Karpas-422 (cell line): ENCODE measurements around the gene PCNX1. TPM values are rescaled to one million over a fixed set of nuclear protein-coding genes. Genes with fewer than 3 reads are reported as not detected.
"Not testable (repeated sequence)": the region's sequence is repeated elsewhere in the genome, so short reads cannot be mapped to it uniquely, and the experiment has no call there.

Experiments
- DNase-seq: peaks from one replicate; pipeline ENCODE4 v3.0.0-alpha.2; 2015
- H2AFZ ChIP-seq: fragments of 200-600 bp; sonication (generic); 2 replicates; pipeline ENCODE4 v1.6.1; 2014; ENCODE audit warnings: antibody characterized with exemption, low read length, mixed read lengths
- H3K27ac ChIP-seq: fragments of 200-600 bp; sonication (generic); 2 replicates; pipeline ENCODE4 v1.5.1; 2014; ENCODE audit warnings: mild to moderate bottlenecking, low read length, moderate library complexity
- H3K27me3 ChIP-seq: fragments of 200-600 bp; sonication (generic); 2 replicates; pipeline ENCODE4 v1.6.1; 2014; ENCODE audit warnings: low read length, mixed read lengths
- H3K36me3 ChIP-seq: fragments of 200-600 bp; sonication (generic); 2 replicates; pipeline ENCODE4 v1.6.1; 2014; ENCODE audit warnings: low read length, mixed read lengths; ENCODE audit not compliant: insufficient read depth
- H3K4me1 ChIP-seq: fragments of 200-600 bp; sonication (generic); 2 replicates; pipeline ENCODE4 v1.6.1; 2014; ENCODE audit warnings: mild to moderate bottlenecking, low read length, mixed read lengths
- H3K4me2 ChIP-seq: fragments of 200-600 bp; sonication (generic); 2 replicates; pipeline ENCODE4 v1.6.1; 2014; ENCODE audit warnings: low read length, low read depth, mild to moderate bottlenecking; ENCODE audit not compliant: poor library complexity, severe bottlenecking
- H3K4me3 ChIP-seq: fragments of 200-600 bp; sonication (generic); 2 replicates; pipeline ENCODE4 v1.5.1; 2014; ENCODE audit warnings: mild to moderate bottlenecking, antibody characterized with exemption, low read length, mixed read lengths
- H3K79me2 ChIP-seq: fragments of 200-600 bp; sonication (generic); 2 replicates; pipeline ENCODE4 v1.6.1; 2014; ENCODE audit warnings: mild to moderate bottlenecking, low read length, mixed read lengths
- H3K9ac ChIP-seq: fragments of 200-600 bp; sonication (generic); 2 replicates; pipeline ENCODE4 v1.6.0; 2014; ENCODE audit warnings: low read length
- H3K9me2 ChIP-seq: fragments of 200-600 bp; sonication (generic), shearing (Covaris generic); replicated peaks from 2 replicates; pipeline ENCODE4 v1.6.0; 2014; ENCODE audit warnings: mild to moderate bottlenecking, low read length, moderate library complexity; ENCODE audit not compliant: insufficient read depth
- H3K9me3 ChIP-seq: fragments of 300-700, 200-600 bp; sonication (generic); 2 replicates; pipeline ENCODE4 v1.6.1; 2014; ENCODE audit warnings: low read length, mixed read lengths
- H4K20me1 ChIP-seq: fragments of 200-600 bp; sonication (generic); 2 replicates; pipeline ENCODE4 v1.6.1; 2014; ENCODE audit warnings: mild to moderate bottlenecking, antibody characterized with exemption, low read length, low read depth; ENCODE audit not compliant: insufficient read depth
- total RNA-seq: library from RNA; depleted of rRNA; stranded (reverse); fragments of >200 nt; shearing (Covaris generic); gene quantifications from 2 replicates; pipeline ENCODE4 v1.2.3, GENCODE V29; 2014; ENCODE audit warnings: low replicate concordance

The PCNX1 gene
- total RNA-seq, 1 experiment from 2014 or later = 58.7 TPM

DNA sequence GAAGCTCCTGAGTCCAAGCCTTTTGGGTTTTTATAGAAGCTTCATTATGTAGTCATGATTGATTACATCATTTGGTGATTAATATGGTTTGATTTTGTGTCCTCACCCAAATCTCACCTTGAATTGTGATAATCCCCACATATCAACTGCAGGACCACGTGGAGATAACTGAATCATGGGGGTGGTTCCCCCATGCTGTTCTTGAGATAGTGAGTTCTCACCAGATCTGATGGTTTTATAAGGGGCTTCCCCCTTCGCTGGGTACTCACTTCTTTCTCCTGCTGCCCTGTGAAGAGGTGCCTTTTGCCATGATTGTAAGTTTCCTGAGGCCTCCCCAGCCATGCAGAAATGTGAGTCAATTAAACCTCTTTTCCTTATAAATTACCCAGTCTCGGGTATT, 35.5 kb downstream of the PCNX1 start:
- not testable (repeated sequence) for H3K9me2 ChIP-seq, H3K27ac ChIP-seq, H3K4me2 ChIP-seq, H2AFZ ChIP-seq, H3K4me3 ChIP-seq, DNase-seq, H3K27me3 ChIP-seq, H4K20me1 ChIP-seq, H3K4me1 ChIP-seq, H3K9ac ChIP-seq
- H3K79me2 ChIP-seq = peaks cover 43% of the 10 kb centered on the region
- peaks cover 37% of the 10 kb centered on the region for H3K9me3 ChIP-seq
- H3K36me3 ChIP-seq = peaks cover 19% of the 10 kb centered on the region

DNA sequence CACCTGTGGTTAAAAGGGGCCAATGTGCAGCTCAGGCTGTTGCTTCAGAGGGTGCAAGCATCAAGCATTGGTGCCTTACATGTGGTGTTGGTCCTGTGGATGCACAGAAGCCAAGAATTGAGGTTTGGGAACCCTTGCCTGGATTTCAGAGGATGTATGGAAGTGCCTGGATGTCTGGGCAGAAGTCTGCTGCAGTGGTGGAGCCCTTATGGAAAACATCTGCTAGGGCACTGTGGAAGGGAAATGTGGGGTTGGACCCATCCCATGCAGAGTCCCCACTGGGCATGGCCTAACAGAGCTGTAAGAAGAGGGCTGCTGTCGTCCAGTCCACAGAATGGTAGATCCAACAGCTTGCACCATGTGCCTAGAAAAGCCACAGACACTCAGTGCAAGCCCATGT, 36.6 kb downstream of the PCNX1 start:
- H3K79me2 ChIP-seq = peaks cover 43% of the 10 kb centered on the region
- no peaks in the 10 kb centered on the region for H3K9me2 ChIP-seq
- H3K27me3 ChIP-seq = no peaks in the 10 kb centered on the region
- H3K4me1 ChIP-seq = no peaks in the 10 kb centered on the region
- H3K4me2 ChIP-seq = no peak overlapping the region
- no peaks in the 10 kb centered on the region for H4K20me1 ChIP-seq
- H3K9me3 ChIP-seq = peaks cover 39% of the 10 kb centered on the region
- H3K27ac ChIP-seq = no peak overlapping the region
- H3K4me3 ChIP-seq = no peak overlapping the region
- no peak for DNase-seq
- H3K36me3 ChIP-seq = peaks cover 25% of the 10 kb centered on the region
- no peak overlapping the region for H2AFZ ChIP-seq
- no peak overlapping the region for H3K9ac ChIP-seq

DNA sequence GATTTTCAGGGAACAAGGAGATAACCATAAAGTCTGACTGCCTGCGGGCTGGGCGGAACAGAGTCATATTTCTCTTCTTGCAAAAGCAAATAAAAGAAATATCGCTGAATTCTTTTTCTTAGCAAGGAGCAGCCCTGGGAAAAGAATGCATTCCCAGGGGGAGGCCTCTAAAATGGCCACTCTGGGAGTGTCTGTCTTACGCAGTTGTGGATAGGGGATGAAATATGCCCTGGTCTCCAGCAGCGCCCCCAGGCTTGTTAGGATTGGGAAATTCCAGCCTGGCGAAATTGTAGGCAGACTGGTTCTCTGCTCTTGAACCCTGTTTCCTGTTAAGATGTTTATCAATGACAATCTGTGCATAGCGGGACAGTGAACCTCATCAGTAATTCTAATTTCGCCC, 40.5 kb downstream of the PCNX1 start:
- Histone ChIP-seq H3K4me3 (no peak overlapping the region), H3K27ac (no peak overlapping the region), H3K27me3 (no peaks in the 10 kb centered on the region), H3K9me2 (no peaks in the 10 kb centered on the region), H3K9me3 (peaks cover 32% of the 10 kb centered on the region), H4K20me1 (no peaks in the 10 kb centered on the region), H3K9ac (no peak overlapping the region), H2AFZ (no peak overlapping the region), H3K4me2 (no peak overlapping the region), H3K4me1 (no peaks in the 10 kb centered on the region), H3K36me3 (peaks cover 33% of the 10 kb centered on the region), H3K79me2 (peaks cover 40% of the 10 kb centered on the region)
- DNase-seq = no peak

DNA sequence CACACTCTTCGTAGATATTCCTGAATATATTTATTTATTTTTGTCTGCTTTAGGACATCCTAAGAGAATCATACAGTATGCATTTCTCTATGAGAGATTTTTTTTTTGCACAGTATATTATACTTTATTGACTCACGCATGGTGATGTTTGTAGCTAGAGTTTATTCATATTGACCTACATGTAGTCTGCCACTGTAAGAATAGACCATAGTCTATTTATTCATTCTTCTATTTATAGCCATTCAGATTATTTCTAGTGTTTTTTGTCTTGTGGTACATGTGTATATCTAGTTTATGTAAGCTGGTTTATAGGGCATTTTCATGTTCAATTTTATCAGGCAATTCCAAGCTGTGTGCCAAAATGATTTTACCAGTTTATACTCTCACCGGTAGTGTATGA, 45.2 kb downstream of the PCNX1 start:
- Histone ChIP-seq H3K9ac (no peak overlapping the region), H3K79me2 (peaks cover 29% of the 10 kb centered on the region), H3K4me3 (no peak overlapping the region), H4K20me1 (no peaks in the 10 kb centered on the region), H3K9me2 (no peaks in the 10 kb centered on the region), H3K36me3 (peaks cover 16% of the 10 kb centered on the region; the same call in 1 of the 2 replicates), H3K9me3 (peaks cover 5% of the 10 kb centered on the region; the same call in 1 of the 2 replicates), H2AFZ (no peak overlapping the region), H3K27ac (no peak overlapping the region), H3K4me1 (peaks cover 14% of the 10 kb centered on the region), H3K27me3 (no peaks in the 10 kb centered on the region), H3K4me2 (no peak overlapping the region)
- no peak for DNase-seq

DNA sequence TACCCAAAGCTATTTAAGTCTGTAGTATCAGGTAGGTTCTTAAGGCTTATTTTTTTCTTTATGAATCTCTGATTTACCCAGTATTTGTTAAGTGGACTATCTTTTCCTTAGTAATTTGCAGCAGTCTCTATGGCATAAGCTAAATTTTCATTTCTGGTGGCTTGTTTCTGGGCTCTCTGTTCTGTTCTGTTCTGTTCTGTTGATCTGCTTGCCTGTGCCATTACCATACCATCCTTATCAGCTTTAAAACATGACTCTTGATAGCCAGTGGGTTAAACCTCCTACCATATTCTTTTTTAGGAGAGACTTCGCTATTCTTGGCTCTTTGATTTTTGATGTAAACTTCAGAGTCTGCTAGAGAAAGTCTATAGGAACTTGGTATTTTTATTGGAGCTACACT, 46.8 kb downstream of the PCNX1 start:
- no peak overlapping the region for H3K27ac ChIP-seq
- H4K20me1 ChIP-seq = no peaks in the 10 kb centered on the region
- no peak overlapping the region for H3K9ac ChIP-seq
- H3K4me2 ChIP-seq = no peak overlapping the region
- DNase-seq = no peak
- no peaks in the 10 kb centered on the region for H3K27me3 ChIP-seq
- H3K4me3 ChIP-seq = no peak overlapping the region
- peaks cover 38% of the 10 kb centered on the region for H3K79me2 ChIP-seq
- H3K9me2 ChIP-seq = no peaks in the 10 kb centered on the region
- peaks cover 14% of the 10 kb centered on the region for H3K4me1 ChIP-seq
- no peak overlapping the region for H2AFZ ChIP-seq
- no peaks in the 10 kb centered on the region for H3K9me3 ChIP-seq
- H3K36me3 ChIP-seq = peaks cover 8% of the 10 kb centered on the region; the same call in 1 of the 2 replicates

DNA sequence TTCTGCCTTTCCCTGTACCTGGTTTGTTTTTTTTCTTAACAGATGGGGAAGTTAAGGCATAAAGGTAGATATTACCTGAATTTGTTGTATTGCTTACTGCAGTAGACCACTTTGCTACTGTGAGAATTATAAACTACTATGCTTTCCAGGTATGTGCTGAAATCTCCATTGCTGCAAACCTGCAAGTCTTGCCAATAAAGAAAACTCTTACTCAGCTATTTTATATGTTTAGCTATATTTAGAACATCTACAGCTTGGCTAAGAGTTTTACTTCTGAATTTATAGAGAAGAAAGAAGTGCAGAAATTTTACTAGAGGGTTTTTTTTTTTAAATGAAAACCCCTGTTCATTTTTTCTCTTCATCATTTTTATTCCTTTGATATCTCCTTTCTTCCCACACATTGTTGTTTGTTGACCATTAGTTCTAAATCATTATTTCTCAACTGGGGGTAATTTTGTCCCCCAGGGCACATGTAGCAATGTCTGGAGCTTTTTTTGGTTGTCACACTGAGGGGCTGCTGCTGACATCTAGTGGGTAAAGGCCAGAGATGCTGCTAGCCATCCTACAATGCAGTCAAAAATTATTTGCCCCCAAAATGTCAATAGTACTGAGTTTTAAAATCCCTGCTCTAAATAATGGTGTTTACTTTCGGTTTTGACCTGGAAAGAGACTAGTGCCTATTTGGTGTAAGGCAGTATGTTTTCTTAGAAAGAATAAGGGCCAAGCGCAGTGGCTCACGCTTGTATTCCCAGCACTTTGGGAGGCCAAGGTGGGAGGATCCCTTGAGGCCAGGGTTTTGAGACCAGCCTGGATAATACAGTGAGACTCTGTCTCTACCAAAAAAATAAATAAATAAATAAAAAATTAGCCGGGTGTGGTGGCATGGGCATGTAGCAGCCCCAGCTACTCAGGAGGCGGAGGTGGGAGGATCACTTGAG, 48.6 kb downstream of the PCNX1 start:
- H3K4me1 ChIP-seq = peaks cover 14% of the 10 kb centered on the region
- H3K9me3 ChIP-seq = no peaks in the 10 kb centered on the region
- no peaks in the 10 kb centered on the region; the same call in 1 of the 2 replicates for H3K36me3 ChIP-seq
- no peak overlapping the region for H3K4me2 ChIP-seq
- H2AFZ ChIP-seq = no peak overlapping the region
- H3K27ac ChIP-seq = no peak overlapping the region
- no peak overlapping the region for H3K9ac ChIP-seq
- H3K79me2 ChIP-seq = peaks cover 35% of the 10 kb centered on the region
- no peaks in the 10 kb centered on the region for H3K27me3 ChIP-seq
- no peaks in the 10 kb centered on the region for H4K20me1 ChIP-seq
- peak; percentile 77 for DNase-seq
- no peak overlapping the region for H3K4me3 ChIP-seq
- no peaks in the 10 kb centered on the region for H3K9me2 ChIP-seq

DNA sequence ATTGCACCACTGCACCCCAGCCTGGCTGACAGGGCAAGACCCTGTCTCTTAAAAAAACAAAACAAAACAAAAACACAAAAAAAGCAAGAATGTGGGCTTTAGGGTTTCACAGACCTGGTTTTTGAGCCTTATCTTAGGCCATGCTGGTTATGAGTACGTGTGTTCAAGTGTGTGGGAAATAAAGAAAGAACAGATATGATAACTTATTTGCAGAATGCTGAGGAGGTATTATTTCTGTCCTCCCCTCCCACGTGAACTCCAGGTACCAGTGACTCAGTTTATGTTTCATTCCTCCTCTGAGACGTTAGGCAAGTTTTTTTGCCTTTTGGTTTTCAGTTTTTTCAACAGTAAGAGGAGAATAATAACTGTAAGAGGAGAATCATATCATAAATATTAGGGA, 49.3 kb downstream of the PCNX1 start:
- H3K27me3 ChIP-seq = no peaks in the 10 kb centered on the region
- no peaks in the 10 kb centered on the region for H3K9me3 ChIP-seq
- H3K9ac ChIP-seq = no peak overlapping the region
- H3K4me1 ChIP-seq = peaks cover 14% of the 10 kb centered on the region
- DNase-seq = no peak
- H2AFZ ChIP-seq = no peak overlapping the region
- H3K27ac ChIP-seq = no peak overlapping the region
- H3K79me2 ChIP-seq = peaks cover 34% of the 10 kb centered on the region
- H3K36me3 ChIP-seq = no peaks in the 10 kb centered on the region; the same call in 1 of the 2 replicates
- H3K4me2 ChIP-seq = no peak overlapping the region
- no peaks in the 10 kb centered on the region for H3K9me2 ChIP-seq
- H4K20me1 ChIP-seq = no peaks in the 10 kb centered on the region
- no peak overlapping the region for H3K4me3 ChIP-seq

DNA sequence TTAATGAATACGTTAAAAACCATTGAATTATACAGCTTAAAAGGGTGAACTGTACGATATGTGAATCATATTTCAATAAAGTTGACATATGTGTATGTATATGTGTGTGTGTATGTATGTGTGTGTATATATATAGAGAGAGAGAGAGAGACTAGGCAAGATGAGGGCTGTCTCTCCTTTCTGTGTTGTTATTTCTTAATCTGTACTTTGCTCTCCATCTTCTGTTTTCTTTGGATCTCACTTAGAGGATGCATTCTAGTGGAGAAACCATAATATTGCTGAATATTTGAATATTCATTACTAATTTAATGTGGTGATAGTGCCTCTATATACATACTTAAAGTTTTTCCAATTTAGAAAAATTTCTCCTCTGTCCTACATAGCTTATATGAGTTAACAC, 50.5 kb downstream of the PCNX1 start:
- H3K27ac ChIP-seq = no peak overlapping the region
- H4K20me1 ChIP-seq = no peaks in the 10 kb centered on the region
- no peaks in the 10 kb centered on the region for H3K36me3 ChIP-seq
- no peak overlapping the region for H3K9ac ChIP-seq
- no peaks in the 10 kb centered on the region for H3K9me2 ChIP-seq
- H3K4me1 ChIP-seq = peaks cover 14% of the 10 kb centered on the region
- H2AFZ ChIP-seq = no peak overlapping the region
- H3K9me3 ChIP-seq = no peaks in the 10 kb centered on the region
- H3K4me2 ChIP-seq = no peak overlapping the region
- H3K79me2 ChIP-seq = peaks cover 35% of the 10 kb centered on the region
- H3K27me3 ChIP-seq = no peaks in the 10 kb centered on the region
- no peak overlapping the region for H3K4me3 ChIP-seq
- DNase-seq = no peak
